Liver (tissue), 9 donors: ENCODE measurements around the gene CHN1. TPM values are rescaled to one million over a fixed set of nuclear protein-coding genes. Genes with fewer than 3 reads are reported as not detected.
A peak's percentile ranks its signal among the peaks of the same experiment; 100 is the strongest.

Experiments used
- DNase-seq: peaks from one replicate; pipeline ENCODE4 v3.0.0-alpha.2; 2017; ENCODE audit warnings: low spot score
- H3K27ac ChIP-seq, 2 donors: one replicate each; pipeline ENCODE4 v1.7.0; 2013; ENCODE audit warnings: inconsistent platforms in 2 of 2, low read length in 2 of 2, control low read depth in 1 of 2, low read depth in 1 of 2, mild to moderate bottlenecking in 1 of 2
- H3K27me3 ChIP-seq, 4 donors: one replicate each; pipeline versions ENCODE4 v1.6.1 to v1.7.0; 2013; ENCODE audit warnings: low read length in 3 of 4, inconsistent platforms in 1 of 4, mild to moderate bottlenecking in 1 of 4, moderate library complexity in 1 of 4; ENCODE audit not compliant: control insufficient read depth in 4 of 4, insufficient read depth in 4 of 4
- H3K36me3 ChIP-seq, 4 donors: one replicate each; pipeline versions ENCODE4 v1.6.1 to v1.7.0; 2013; ENCODE audit warnings: low read length in 3 of 4, mild to moderate bottlenecking in 3 of 4, low read depth in 1 of 4, moderate library complexity in 1 of 4; ENCODE audit not compliant: control insufficient read depth in 4 of 4, insufficient read depth in 3 of 4
- H3K4me1 ChIP-seq, 4 donors: one replicate each; pipeline versions ENCODE4 v1.6.1 to v1.7.0; 2013; ENCODE audit warnings: low read length in 3 of 4, mild to moderate bottlenecking in 3 of 4, moderate library complexity in 1 of 4; ENCODE audit not compliant: control insufficient read depth in 4 of 4, insufficient read depth in 4 of 4
- H3K4me3 ChIP-seq, 3 donors: one replicate each; pipeline versions ENCODE4 v1.6.1 to v1.7.0; 2013; ENCODE audit warnings: low read length in 3 of 3, control low read depth in 1 of 3, low read depth in 1 of 3, mild to moderate bottlenecking in 1 of 3
- H3K9ac ChIP-seq, 2 donors: one replicate each; pipeline ENCODE4 v1.7.0; 2013; ENCODE audit warnings: low read length in 2 of 2, mild to moderate bottlenecking in 2 of 2, moderate library complexity in 2 of 2, control low read depth in 1 of 2, low read depth in 1 of 2
- H3K9me3 ChIP-seq, 4 donors: one replicate each; pipeline versions ENCODE4 v1.6.1 to v1.7.0; 2013; ENCODE audit warnings: low read length in 3 of 4; ENCODE audit not compliant: control insufficient read depth in 4 of 4
- EGR1 ChIP-seq, 2 donors: IDR thresholded peaks; 2 replicates each; pipeline ENCODE4 v1.6.1; 2016 to 2018; ENCODE audit warnings: antibody characterized with exemption in 2 of 2, low read depth in 2 of 2
- FOXA1 ChIP-seq: IDR thresholded peaks from 2 replicates; pipeline ENCODE4 v1.6.1; 2016; ENCODE audit warnings: antibody characterized with exemption
- FOXA2 ChIP-seq: IDR thresholded peaks from 2 replicates; pipeline ENCODE4 v1.6.1; 2016; ENCODE audit warnings: antibody characterized with exemption
- GABPA ChIP-seq, 2 donors: IDR thresholded peaks in 1 of 2; conservative IDR thresholded peaks in 1 of 2; 2 replicates each; pipeline ENCODE4 v1.6.1; 2016; ENCODE audit warnings: antibody characterized with exemption in 2 of 2, mild to moderate bottlenecking in 1 of 2, moderate library complexity in 1 of 2
- HNF4A ChIP-seq, 2 donors: conservative IDR thresholded peaks; 2 replicates each; pipeline ENCODE4 v1.6.1; 2016; ENCODE audit warnings: antibody characterized with exemption in 2 of 2, mild to moderate bottlenecking in 2 of 2
- HNF4G ChIP-seq: IDR thresholded peaks from 2 replicates; pipeline ENCODE4 v1.6.1; 2016; ENCODE audit warnings: antibody characterized with exemption
- JUND ChIP-seq, 2 donors: IDR thresholded peaks; 2 replicates each; pipeline ENCODE4 v1.6.1; 2016; ENCODE audit warnings: antibody characterized with exemption in 2 of 2
- NR2F2 ChIP-seq: IDR thresholded peaks from 2 replicates; pipeline ENCODE4 v1.6.1; 2016; ENCODE audit warnings: antibody characterized with exemption
- RAD21 ChIP-seq, 2 donors: IDR thresholded peaks; 2 replicates each; pipeline ENCODE4 v1.6.1; 2016; ENCODE audit warnings: antibody characterized with exemption in 2 of 2, mild to moderate bottlenecking in 2 of 2
- RXRA ChIP-seq, 2 donors: IDR thresholded peaks; 2 replicates each; pipeline ENCODE4 v1.6.1; 2017 to 2018; ENCODE audit warnings: antibody characterized with exemption in 2 of 2, mild to moderate bottlenecking in 1 of 2
- SP1 ChIP-seq: IDR thresholded peaks from 2 replicates; pipeline ENCODE4 v1.6.1; 2018; ENCODE audit warnings: antibody characterized with exemption, mild to moderate bottlenecking
- TAF1 ChIP-seq: conservative IDR thresholded peaks from 2 replicates; pipeline ENCODE4 v1.6.1; 2016; ENCODE audit warnings: antibody characterized with exemption, mild to moderate bottlenecking
- YY1 ChIP-seq: IDR thresholded peaks from 2 replicates; pipeline ENCODE4 v1.6.1; 2016; ENCODE audit warnings: antibody characterized with exemption, mild to moderate bottlenecking
- WGBS: extraction: QIAGEN DNeasy Blood & Tissue Kit; methylation state at CpG from one replicate; pipeline ENCODE4 v1.1.7; 2013; 5-methylcytosine and 5-hydroxymethylcytosine counted together
- polyA plus RNA-seq, 2 donors: library from polyadenylated mRNA; stranded (reverse) in 1 of 2; unstranded in 1 of 2; fragments of 200-250 nt in 1 of 2; fragments of >200 nt in 1 of 2; fragmentation: Nextera tagmentation in 1 of 2; extraction: Ambion mirVana in 1 of 2; gene quantifications; one replicate each; pipeline versions ENCODE4 v1.2.1 to v1.2.3, GENCODE V29; 2013 to 2015
- total RNA-seq, 2 donors: library from RNA; depleted of rRNA; stranded (reverse); fragments of >200 nt; gene quantifications; one replicate each; pipeline ENCODE4 v1.2.3, GENCODE V29; 2014
- TF ChIP-seq, protein P1 (sequence below): IDR thresholded peaks from 2 replicates; pipeline ENCODE4 v1.6.1; 2016; ENCODE audit warnings: antibody characterized with exemption, mild to moderate bottlenecking
- TF ChIP-seq, protein P2 (sequence below): IDR thresholded peaks from 2 replicates; pipeline ENCODE4 v1.6.1; 2016; ENCODE audit warnings: antibody characterized with exemption
- TF ChIP-seq, protein P3 (sequence below): IDR thresholded peaks from 2 replicates; pipeline ENCODE4 v1.6.1; 2016; ENCODE audit warnings: antibody characterized with exemption
- TF ChIP-seq, protein P4 (sequence below): fragments of 150-350 bp; IDR thresholded peaks from 2 replicates; pipeline ENCODE4 v1.5.1; 2017; ENCODE audit warnings: improper control_type of control experiment, low read depth, low read length; ENCODE audit not compliant: missing input control
- TF ChIP-seq, protein P5 (sequence below): IDR thresholded peaks from 2 replicates; pipeline ENCODE4 v1.6.1; 2016; ENCODE audit warnings: antibody characterized with exemption
- donor health status: healthy.
- donor health status: healthy.
- donor health status: healthy.
- donor health status: healthy.
- donor health status: healthy.

CHN1 gene
- total and polyA plus RNA-seq, 4 donors: 0.66 to 1.6 (median 1.1) TPM

DNA sequence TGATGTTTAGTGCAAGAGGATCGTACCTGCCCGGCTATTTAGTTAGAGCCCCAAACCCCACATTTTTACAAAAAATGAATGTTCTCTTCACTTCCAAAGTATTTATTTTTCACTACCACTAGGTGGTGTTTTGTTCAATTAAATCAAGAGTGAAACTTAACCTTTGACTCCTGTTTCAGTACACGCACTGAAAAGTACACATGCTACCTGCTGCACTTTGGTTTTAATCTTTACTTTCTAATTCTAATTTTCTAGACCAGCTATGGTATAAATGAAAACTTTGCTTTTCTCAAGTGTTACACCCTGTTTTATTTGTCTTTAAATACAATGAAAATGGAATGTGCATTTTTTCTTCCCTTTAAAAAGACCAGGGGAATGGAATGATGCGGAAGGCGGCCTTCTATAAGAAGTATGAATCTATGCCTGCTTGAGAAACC is 31.4 kb upstream of the CHN1 start (continued):
- TF ChIP-seq, protein P1, sequence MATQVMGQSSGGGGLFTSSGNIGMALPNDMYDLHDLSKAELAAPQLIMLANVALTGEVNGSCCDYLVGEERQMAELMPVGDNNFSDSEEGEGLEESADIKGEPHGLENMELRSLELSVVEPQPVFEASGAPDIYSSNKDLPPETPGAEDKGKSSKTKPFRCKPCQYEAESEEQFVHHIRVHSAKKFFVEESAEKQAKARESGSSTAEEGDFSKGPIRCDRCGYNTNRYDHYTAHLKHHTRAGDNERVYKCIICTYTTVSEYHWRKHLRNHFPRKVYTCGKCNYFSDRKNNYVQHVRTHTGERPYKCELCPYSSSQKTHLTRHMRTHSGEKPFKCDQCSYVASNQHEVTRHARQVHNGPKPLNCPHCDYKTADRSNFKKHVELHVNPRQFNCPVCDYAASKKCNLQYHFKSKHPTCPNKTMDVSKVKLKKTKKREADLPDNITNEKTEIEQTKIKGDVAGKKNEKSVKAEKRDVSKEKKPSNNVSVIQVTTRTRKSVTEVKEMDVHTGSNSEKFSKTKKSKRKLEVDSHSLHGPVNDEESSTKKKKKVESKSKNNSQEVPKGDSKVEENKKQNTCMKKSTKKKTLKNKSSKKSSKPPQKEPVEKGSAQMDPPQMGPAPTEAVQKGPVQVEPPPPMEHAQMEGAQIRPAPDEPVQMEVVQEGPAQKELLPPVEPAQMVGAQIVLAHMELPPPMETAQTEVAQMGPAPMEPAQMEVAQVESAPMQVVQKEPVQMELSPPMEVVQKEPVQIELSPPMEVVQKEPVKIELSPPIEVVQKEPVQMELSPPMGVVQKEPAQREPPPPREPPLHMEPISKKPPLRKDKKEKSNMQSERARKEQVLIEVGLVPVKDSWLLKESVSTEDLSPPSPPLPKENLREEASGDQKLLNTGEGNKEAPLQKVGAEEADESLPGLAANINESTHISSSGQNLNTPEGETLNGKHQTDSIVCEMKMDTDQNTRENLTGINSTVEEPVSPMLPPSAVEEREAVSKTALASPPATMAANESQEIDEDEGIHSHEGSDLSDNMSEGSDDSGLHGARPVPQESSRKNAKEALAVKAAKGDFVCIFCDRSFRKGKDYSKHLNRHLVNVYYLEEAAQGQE: peak; percentile 6
- peak; percentile 82 for TF ChIP-seq FOXA2
- TF ChIP-seq, protein P2, sequence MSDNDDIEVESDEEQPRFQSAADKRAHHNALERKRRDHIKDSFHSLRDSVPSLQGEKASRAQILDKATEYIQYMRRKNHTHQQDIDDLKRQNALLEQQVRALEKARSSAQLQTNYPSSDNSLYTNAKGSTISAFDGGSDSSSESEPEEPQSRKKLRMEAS: no peak
- TF ChIP-seq YY1: no peak
- TF ChIP-seq RXRA (IDR thresholded peaks at IDR 0.05): peak in 1 of 2 donors; percentile 29
- TF ChIP-seq, protein P3, sequence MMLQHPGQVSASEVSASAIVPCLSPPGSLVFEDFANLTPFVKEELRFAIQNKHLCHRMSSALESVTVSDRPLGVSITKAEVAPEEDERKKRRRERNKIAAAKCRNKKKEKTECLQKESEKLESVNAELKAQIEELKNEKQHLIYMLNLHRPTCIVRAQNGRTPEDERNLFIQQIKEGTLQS: no peak
- no peak for TF ChIP-seq HNF4G
- TF ChIP-seq SP1: peak; percentile 55
- TF ChIP-seq GABPA (IDR thresholded peaks at IDR 0.05 in 1 of 2, conservative IDR thresholded peaks at IDR 0.05 in 1 of 2): no peak
- no peak for TF ChIP-seq FOXA1
- peak; percentile 97 for TF ChIP-seq NR2F2

DNA sequence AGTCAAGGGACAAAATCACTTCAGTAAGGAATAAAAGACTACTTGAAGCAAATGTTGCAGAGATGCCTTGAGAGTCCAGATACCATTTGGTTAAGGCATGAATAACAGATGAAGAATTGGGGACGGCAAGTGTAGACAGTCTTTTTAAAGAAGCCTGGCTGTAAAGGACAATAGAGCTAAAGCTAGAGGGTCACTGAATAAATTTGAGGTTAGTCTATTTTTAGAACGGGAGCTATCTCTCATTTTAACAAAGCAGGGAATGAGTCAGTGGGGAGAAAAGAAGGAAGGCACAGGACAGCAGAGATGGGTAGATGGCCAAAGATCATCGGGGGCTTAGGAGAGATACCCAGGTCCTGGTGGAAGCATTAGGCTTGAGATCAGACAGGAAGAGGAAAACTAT is 30.6 kb upstream of the CHN1 start:
- Histone ChIP-seq H3K9me3 (no peaks in the 10 kb centered on the region), H3K4me1 (peaks cover 0 to 3% (median 1%) of the 10 kb centered on the region in 4 donors), H3K27ac (no peak overlapping the region), H3K9ac (no peak overlapping the region), H3K36me3 (no peaks in the 10 kb centered on the region), H3K4me3 (no peak overlapping the region), H3K27me3 (no peaks in the 10 kb centered on the region)
- no peak for DNase-seq
- TF ChIP-seq EGR1 (IDR thresholded peaks at IDR 0.05; ENCODE audit: low read depth in 2 of 2): no peak
- TF ChIP-seq, protein P3: no peak
- TF ChIP-seq NR2F2: no peak
- no peak for TF ChIP-seq RXRA (IDR thresholded peaks at IDR 0.05)
- no peak for TF ChIP-seq HNF4A (conservative IDR thresholded peaks at IDR 0.05)
- TF ChIP-seq, protein P4, sequence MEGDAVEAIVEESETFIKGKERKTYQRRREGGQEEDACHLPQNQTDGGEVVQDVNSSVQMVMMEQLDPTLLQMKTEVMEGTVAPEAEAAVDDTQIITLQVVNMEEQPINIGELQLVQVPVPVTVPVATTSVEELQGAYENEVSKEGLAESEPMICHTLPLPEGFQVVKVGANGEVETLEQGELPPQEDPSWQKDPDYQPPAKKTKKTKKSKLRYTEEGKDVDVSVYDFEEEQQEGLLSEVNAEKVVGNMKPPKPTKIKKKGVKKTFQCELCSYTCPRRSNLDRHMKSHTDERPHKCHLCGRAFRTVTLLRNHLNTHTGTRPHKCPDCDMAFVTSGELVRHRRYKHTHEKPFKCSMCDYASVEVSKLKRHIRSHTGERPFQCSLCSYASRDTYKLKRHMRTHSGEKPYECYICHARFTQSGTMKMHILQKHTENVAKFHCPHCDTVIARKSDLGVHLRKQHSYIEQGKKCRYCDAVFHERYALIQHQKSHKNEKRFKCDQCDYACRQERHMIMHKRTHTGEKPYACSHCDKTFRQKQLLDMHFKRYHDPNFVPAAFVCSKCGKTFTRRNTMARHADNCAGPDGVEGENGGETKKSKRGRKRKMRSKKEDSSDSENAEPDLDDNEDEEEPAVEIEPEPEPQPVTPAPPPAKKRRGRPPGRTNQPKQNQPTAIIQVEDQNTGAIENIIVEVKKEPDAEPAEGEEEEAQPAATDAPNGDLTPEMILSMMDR: no peak
- TF ChIP-seq, protein P5, sequence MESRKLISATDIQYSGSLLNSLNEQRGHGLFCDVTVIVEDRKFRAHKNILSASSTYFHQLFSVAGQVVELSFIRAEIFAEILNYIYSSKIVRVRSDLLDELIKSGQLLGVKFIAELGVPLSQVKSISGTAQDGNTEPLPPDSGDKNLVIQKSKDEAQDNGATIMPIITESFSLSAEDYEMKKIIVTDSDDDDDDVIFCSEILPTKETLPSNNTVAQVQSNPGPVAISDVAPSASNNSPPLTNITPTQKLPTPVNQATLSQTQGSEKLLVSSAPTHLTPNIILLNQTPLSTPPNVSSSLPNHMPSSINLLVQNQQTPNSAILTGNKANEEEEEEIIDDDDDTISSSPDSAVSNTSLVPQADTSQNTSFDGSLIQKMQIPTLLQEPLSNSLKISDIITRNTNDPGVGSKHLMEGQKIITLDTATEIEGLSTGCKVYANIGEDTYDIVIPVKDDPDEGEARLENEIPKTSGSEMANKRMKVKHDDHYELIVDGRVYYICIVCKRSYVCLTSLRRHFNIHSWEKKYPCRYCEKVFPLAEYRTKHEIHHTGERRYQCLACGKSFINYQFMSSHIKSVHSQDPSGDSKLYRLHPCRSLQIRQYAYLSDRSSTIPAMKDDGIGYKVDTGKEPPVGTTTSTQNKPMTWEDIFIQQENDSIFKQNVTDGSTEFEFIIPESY: no peak
- TF ChIP-seq HNF4G: no peak
- TF ChIP-seq FOXA1: no peak
- no peak for TF ChIP-seq TAF1
- TF ChIP-seq, protein P1: no peak
- no peak for TF ChIP-seq JUND (IDR thresholded peaks at IDR 0.05)
- no peak for TF ChIP-seq RAD21 (IDR thresholded peaks at IDR 0.05)
- no peak for TF ChIP-seq GABPA (IDR thresholded peaks at IDR 0.05 in 1 of 2, conservative IDR thresholded peaks at IDR 0.05 in 1 of 2)
- WGBS: 63% methylated on average over 3 of the region's 3 CpGs
